Subcutaneous adipose tissue (tissue), 4 donors: Measurements from ENCODE around the gene FUT8. TPM values are rescaled to one million over a fixed set of nuclear protein-coding genes. Genes with fewer than 3 reads are reported as not detected.

Experiments used
- CTCF ChIP-seq: fragments of 450-650 bp; IDR thresholded peaks from one replicate; pipeline ENCODE4 v1.5.1; 2016; ENCODE audit warnings: low read depth, mild to moderate bottlenecking, control low read depth, antibody characterized with exemption, moderate library complexity
- total RNA-seq, 4 donors: library from RNA; depleted of rRNA; stranded (reverse); fragments of >200 nt; gene quantifications; one replicate each; pipeline ENCODE4 v1.1.0, GENCODE V29; 2016

FUT8 gene
- total RNA-seq, 4 donors from 2014 or later: 21.8 to 33.3 (median 24.7) TPM

GRCh38 chr14:65784574-65784973 is 372.0 kb downstream of the FUT8 start:
- no peak for TF ChIP-seq CTCF

- TF ChIP-seq CTCF: no peak
These were observed 374.9 kb downstream of the FUT8 start for GRCh38 chr14:65787461-65787860.

- TF ChIP-seq CTCF: no peak
These were observed 376.3 kb downstream of the FUT8 start for GRCh38 chr14:65788876-65789275.

GRCh38 chr14:65789363-65789762 is 376.8 kb downstream of the FUT8 start:
- no peak for TF ChIP-seq CTCF

- no peak for TF ChIP-seq CTCF
These were observed 377.8 kb downstream of the FUT8 start for GRCh38 chr14:65790172-65790815.

- no peak for TF ChIP-seq CTCF
These were observed 378.9 kb downstream of the FUT8 start for GRCh38 chr14:65791191-65791981.

GRCh38 chr14:65792208-65792905 is 379.8 kb downstream of the FUT8 start:
- TF ChIP-seq CTCF: no peak
